Measurements from ENCODE around the gene CD22.

DNA sequence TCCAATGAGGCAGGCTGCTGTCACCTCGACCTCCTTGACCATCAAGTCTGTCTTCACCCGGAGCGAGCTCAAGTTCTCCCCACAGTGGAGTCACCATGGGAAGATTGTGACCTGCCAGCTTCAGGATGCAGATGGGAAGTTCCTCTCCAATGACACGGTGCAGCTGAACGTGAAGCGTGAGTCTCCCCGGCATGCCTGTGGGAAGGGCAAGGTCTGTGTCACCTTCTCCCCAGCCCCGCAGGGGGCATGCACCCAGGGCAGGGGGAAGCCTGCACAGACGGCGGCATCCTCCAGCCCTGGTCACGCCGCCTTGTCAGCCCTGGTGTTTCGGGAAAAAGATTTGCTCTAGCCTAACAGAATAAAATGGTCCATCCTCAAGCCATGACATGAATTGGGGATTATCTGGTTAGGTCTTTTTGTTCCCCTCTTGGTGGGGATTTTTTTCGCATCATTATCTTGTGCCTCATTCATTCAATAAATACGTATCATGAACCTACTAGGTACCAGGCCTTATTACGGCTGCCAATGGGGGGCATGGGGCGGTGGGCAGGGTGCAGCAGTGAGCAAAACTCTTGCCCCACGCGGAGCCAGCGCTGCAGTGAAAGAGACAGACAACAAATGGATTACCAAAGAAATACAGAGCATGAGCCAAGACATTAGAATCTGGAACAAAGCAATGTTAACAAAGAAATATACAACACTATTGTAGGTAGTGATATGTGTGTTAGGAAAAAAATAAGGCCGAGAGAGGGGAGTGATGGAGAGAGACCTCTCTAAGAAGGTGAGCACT lies 7.4 kb downstream of the CD22 start:
- TF ChIP-seq, protein P1, sequence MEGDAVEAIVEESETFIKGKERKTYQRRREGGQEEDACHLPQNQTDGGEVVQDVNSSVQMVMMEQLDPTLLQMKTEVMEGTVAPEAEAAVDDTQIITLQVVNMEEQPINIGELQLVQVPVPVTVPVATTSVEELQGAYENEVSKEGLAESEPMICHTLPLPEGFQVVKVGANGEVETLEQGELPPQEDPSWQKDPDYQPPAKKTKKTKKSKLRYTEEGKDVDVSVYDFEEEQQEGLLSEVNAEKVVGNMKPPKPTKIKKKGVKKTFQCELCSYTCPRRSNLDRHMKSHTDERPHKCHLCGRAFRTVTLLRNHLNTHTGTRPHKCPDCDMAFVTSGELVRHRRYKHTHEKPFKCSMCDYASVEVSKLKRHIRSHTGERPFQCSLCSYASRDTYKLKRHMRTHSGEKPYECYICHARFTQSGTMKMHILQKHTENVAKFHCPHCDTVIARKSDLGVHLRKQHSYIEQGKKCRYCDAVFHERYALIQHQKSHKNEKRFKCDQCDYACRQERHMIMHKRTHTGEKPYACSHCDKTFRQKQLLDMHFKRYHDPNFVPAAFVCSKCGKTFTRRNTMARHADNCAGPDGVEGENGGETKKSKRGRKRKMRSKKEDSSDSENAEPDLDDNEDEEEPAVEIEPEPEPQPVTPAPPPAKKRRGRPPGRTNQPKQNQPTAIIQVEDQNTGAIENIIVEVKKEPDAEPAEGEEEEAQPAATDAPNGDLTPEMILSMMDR (IDR thresholded peaks at IDR 0.05): no peak
- no peak for TF ChIP-seq POLR2A (IDR thresholded peaks at IDR 0.05)

All from sigmoid colon (tissue), 3 donors.